T-helper 17 cell (primary cell): ENCODE data around the gene SPINK6. TPM values are rescaled to one million over a fixed set of nuclear protein-coding genes. Genes with fewer than 3 reads are reported as not detected.

Experiments
- ATAC-seq: fragments of 150-1000 bp; cut with Tn5 transposase; 2 replicates; pipeline ENCODE4 v1.10.0; 2021; ENCODE audit warnings: mild to moderate bottlenecking, moderate library complexity
- DNase-seq, 3 donors: peaks; one replicate each; pipeline versions ENCODE4 v3.0.0 to v3.0.0-alpha.2; 2020 to 2021
- H3K9me3 ChIP-seq: one replicate; pipeline ENCODE4 v1.7.0; 2013; ENCODE audit warnings: low read length, mild to moderate bottlenecking; ENCODE audit not compliant: control insufficient read depth, poor library complexity, severe bottlenecking
- H3K27ac Mint-ChIP-seq: one replicate; pipeline ENCODE4 v1.8.0; 2022; ENCODE audit warnings: mild to moderate bottlenecking, moderate library complexity, mixed read lengths
- H3K27me3 Mint-ChIP-seq: one replicate; pipeline ENCODE4 v1.8.0; 2022; ENCODE audit warnings: mixed read lengths
- H3K36me3 Mint-ChIP-seq: one replicate; pipeline ENCODE4 v1.8.0; 2022; ENCODE audit warnings: low read depth, mixed read lengths
- H3K4me1 Mint-ChIP-seq: one replicate; pipeline ENCODE4 v1.8.0; 2022; ENCODE audit warnings: mild to moderate bottlenecking, mixed read lengths
- H3K4me3 Mint-ChIP-seq: one replicate; pipeline ENCODE4 v1.8.0; 2022; ENCODE audit warnings: mild to moderate bottlenecking, moderate library complexity, mixed read lengths
- total RNA-seq, 4 donors: library from RNA in 2 of 4; stranded (reverse) in 2 of 4; gene quantifications; one replicate each; pipeline ENCODE4 v1.2.3 and lab custom pipeline; 2022 to 2026

SPINK6 gene
- total RNA-seq, 2 donors from 2014 or later, result not detected

- no peak overlapping the region for H3K4me3 Mint-ChIP-seq
Observed at GRCh38 chr5:148201151-148201550, 1.7 kb upstream of the SPINK6 start.

GRCh38 chr5:148205044-148205806 lies 2.4 kb downstream of the SPINK6 start:
- no peak overlapping the region for H3K27ac Mint-ChIP-seq
- DNase-seq (no peak), ATAC-seq (no peak)
- H3K9me3 ChIP-seq, result no peaks in the 10 kb centered on the region
- no peak overlapping the region for H3K4me3 Mint-ChIP-seq
- H3K4me1 Mint-ChIP-seq, result peaks cover 3% of the 10 kb centered on the region
- H3K27me3 Mint-ChIP-seq, result peaks cover 14% of the 10 kb centered on the region
- H3K36me3 Mint-ChIP-seq, result no peaks in the 10 kb centered on the region

More at GRCh38 chr5:148201151-148201550, 1.7 kb upstream of the SPINK6 start:
- H3K36me3 Mint-ChIP-seq, result no peaks in the 10 kb centered on the region
- DNase-seq, result no peak
- no peaks in the 10 kb centered on the region for H3K9me3 ChIP-seq
- no peak for ATAC-seq
- H3K27ac Mint-ChIP-seq, result no peak overlapping the region
- peaks cover 23% of the 10 kb centered on the region for H3K27me3 Mint-ChIP-seq
- peaks cover 3% of the 10 kb centered on the region for H3K4me1 Mint-ChIP-seq

- Mint-ChIP-seq H3K36me3 (no peaks in the 10 kb centered on the region), H3K4me3 (no peak overlapping the region), H3K27me3 (peaks cover 14% of the 10 kb centered on the region), H3K27ac (no peak overlapping the region), H3K4me1 (peaks cover 3% of the 10 kb centered on the region)
- DNase-seq (no peak), ATAC-seq (no peak)
- no peaks in the 10 kb centered on the region for H3K9me3 ChIP-seq
Observed at GRCh38 chr5:148205865-148206264, 3.0 kb downstream of the SPINK6 start.

- Mint-ChIP-seq H3K4me3 (no peak overlapping the region), H3K4me1 (no peaks in the 10 kb centered on the region), H3K27me3 (peaks cover 17% of the 10 kb centered on the region), H3K36me3 (peaks cover under 1% of the 10 kb centered on the region), H3K27ac (no peak overlapping the region)
- DNase-seq, result no peak
- H3K9me3 ChIP-seq, result no peaks in the 10 kb centered on the region
- no peak for ATAC-seq
Observed at GRCh38 chr5:148206620-148207019, 3.8 kb downstream of the SPINK6 start.

GRCh38 chr5:148208226-148208625 lies 5.4 kb downstream of the SPINK6 start:
- Mint-ChIP-seq H3K36me3 (peaks cover 2% of the 10 kb centered on the region), H3K4me1 (no peaks in the 10 kb centered on the region), H3K4me3 (no peak overlapping the region), H3K27ac (no peak overlapping the region), H3K27me3 (peaks cover 25% of the 10 kb centered on the region)
- ATAC-seq (no peak), DNase-seq (no peak)
- no peaks in the 10 kb centered on the region for H3K9me3 ChIP-seq

GRCh38 chr5:148209151-148209770 lies 6.4 kb downstream of the SPINK6 start:
- Mint-ChIP-seq H3K4me3 (no peak overlapping the region), H3K27me3 (peaks cover 28% of the 10 kb centered on the region), H3K27ac (no peak overlapping the region), H3K36me3 (peaks cover 2% of the 10 kb centered on the region), H3K4me1 (no peaks in the 10 kb centered on the region)
- ATAC-seq (no peak), DNase-seq (no peak)
- no peaks in the 10 kb centered on the region for H3K9me3 ChIP-seq

GRCh38 chr5:148214665-148215185 lies 11.9 kb downstream of the SPINK6 start:
- H3K9me3 ChIP-seq, result no peaks in the 10 kb centered on the region
- DNase-seq (no peak), ATAC-seq (no peak)
- Mint-ChIP-seq H3K36me3 (peaks cover 2% of the 10 kb centered on the region), H3K4me3 (no peak overlapping the region), H3K27ac (no peak overlapping the region), H3K4me1 (no peaks in the 10 kb centered on the region), H3K27me3 (peaks cover 15% of the 10 kb centered on the region)

GRCh38 chr5:148221508-148221907 lies 18.7 kb downstream of the SPINK6 start:
- no peak overlapping the region for H3K27ac Mint-ChIP-seq
- H3K4me3 Mint-ChIP-seq, result no peak overlapping the region
- H3K36me3 Mint-ChIP-seq, result peaks cover 3% of the 10 kb centered on the region
- ATAC-seq (no peak), DNase-seq (no peak)
- H3K9me3 ChIP-seq, result no peaks in the 10 kb centered on the region
- peaks cover 19% of the 10 kb centered on the region for H3K27me3 Mint-ChIP-seq
- no peaks in the 10 kb centered on the region for H3K4me1 Mint-ChIP-seq

- no peak for DNase-seq
- no peak overlapping the region for H3K27ac Mint-ChIP-seq
- no peak for ATAC-seq
- peaks cover 24% of the 10 kb centered on the region for H3K27me3 Mint-ChIP-seq
- H3K9me3 ChIP-seq, result no peaks in the 10 kb centered on the region
- no peak overlapping the region for H3K4me3 Mint-ChIP-seq
- H3K36me3 Mint-ChIP-seq, result peaks cover 3% of the 10 kb centered on the region
- no peaks in the 10 kb centered on the region for H3K4me1 Mint-ChIP-seq
Observed at GRCh38 chr5:148224117-148224742, 21.4 kb downstream of the SPINK6 start.

GRCh38 chr5:148228392-148228984 lies 25.6 kb downstream of the SPINK6 start:
- H3K36me3 Mint-ChIP-seq, result peaks cover 3% of the 10 kb centered on the region

GRCh38 chr5:148229840-148230239 lies 27.0 kb downstream of the SPINK6 start:
- DNase-seq (no peak), ATAC-seq (no peak)
- no peak overlapping the region for H3K27ac Mint-ChIP-seq
- peaks cover 3% of the 10 kb centered on the region for H3K36me3 Mint-ChIP-seq
- no peaks in the 10 kb centered on the region for H3K4me1 Mint-ChIP-seq
- H3K27me3 Mint-ChIP-seq, result peaks cover 21% of the 10 kb centered on the region
- no peaks in the 10 kb centered on the region for H3K9me3 ChIP-seq
- H3K4me3 Mint-ChIP-seq, result no peak overlapping the region

More at GRCh38 chr5:148228392-148228984, 25.6 kb downstream of the SPINK6 start:
- peaks cover 24% of the 10 kb centered on the region for H3K27me3 Mint-ChIP-seq
- ATAC-seq, result no peak
- no peaks in the 10 kb centered on the region for H3K4me1 Mint-ChIP-seq
- no peaks in the 10 kb centered on the region for H3K9me3 ChIP-seq
- H3K4me3 Mint-ChIP-seq, result no peak overlapping the region
- DNase-seq, result no peak
- H3K27ac Mint-ChIP-seq, result no peak overlapping the region

GRCh38 chr5:148230240-148230639 lies 27.4 kb downstream of the SPINK6 start:
- no peak for ATAC-seq
- H3K36me3 Mint-ChIP-seq, result peaks cover 2% of the 10 kb centered on the region
- no peak overlapping the region for H3K27ac Mint-ChIP-seq
- no peaks in the 10 kb centered on the region for H3K9me3 ChIP-seq
- peaks cover 17% of the 10 kb centered on the region for H3K27me3 Mint-ChIP-seq
- H3K4me1 Mint-ChIP-seq, result no peaks in the 10 kb centered on the region
- DNase-seq, result no peak
- no peak overlapping the region for H3K4me3 Mint-ChIP-seq

- DNase-seq (no peak), ATAC-seq (no peak)
- Mint-ChIP-seq H3K36me3 (no peaks in the 10 kb centered on the region), H3K27me3 (peaks cover 5% of the 10 kb centered on the region), H3K27ac (no peak overlapping the region), H3K4me3 (no peak overlapping the region), H3K4me1 (no peaks in the 10 kb centered on the region)
- H3K9me3 ChIP-seq, result no peaks in the 10 kb centered on the region
Observed at GRCh38 chr5:148237785-148238417, 35.1 kb downstream of the SPINK6 start.
